ENCODE measurements around the gene BRF1. TPM values are rescaled to one million over a fixed set of nuclear protein-coding genes. Genes with fewer than 3 reads are reported as not detected.
"Not testable (repeated sequence)": the region's sequence is repeated elsewhere in the genome, so short reads cannot be mapped to it uniquely, and the experiment has no call there.

Gene BRF1
- total and polyA plus RNA-seq, 2 donors = 14.7 to 29.8 TPM

GRCh38 chr14:105281371-105282097 is 19.3 kb downstream of the BRF1 start:
- WGBS = 82% methylated on average over 23 of the region's 23 CpGs
- Histone ChIP-seq H3K4me1 (ENCODE audit: control insufficient read depth in 2 of 2, insufficient read depth in 2 of 2, low read length in 2 of 2) (peaks cover 0 to 20% of the 10 kb centered on the region in 2 donors), H3K9me3 (ENCODE audit: control insufficient read depth in 2 of 2, insufficient read depth in 1 of 2, low read length in 1 of 2) (no peaks in the 10 kb centered on the region), H3K27me3 (ENCODE audit: control insufficient read depth in 2 of 2, insufficient read depth in 1 of 2, low read length in 1 of 2) (no peaks in the 10 kb centered on the region), H3K27ac (ENCODE audit: low read depth in 1 of 2, low read length in 1 of 2) (no peak overlapping the region), H3K36me3 (ENCODE audit: control insufficient read depth in 2 of 2, insufficient read depth in 2 of 2, low read length in 1 of 2) (peaks cover 0 to 10% of the 10 kb centered on the region in 2 donors), H3K4me3 (ENCODE audit: low read length in 2 of 2) (no peak overlapping the region)
- peak in 5 of 9 donors; percentile 25 to 73 (median 44) for DNase-seq (ENCODE audit: low read depth in 6 of 9, low spot score in 9 of 9)

GRCh38 chr14:105280525-105280924 is 20.3 kb downstream of the BRF1 start:
- Histone ChIP-seq H3K27ac (ENCODE audit: low read depth in 1 of 2, low read length in 1 of 2) (no peak overlapping the region), H3K36me3 (ENCODE audit: control insufficient read depth in 2 of 2, insufficient read depth in 2 of 2, low read length in 1 of 2) (peaks cover 0 to 6% of the 10 kb centered on the region in 2 donors), H3K4me3 (ENCODE audit: low read length in 2 of 2) (no peak overlapping the region), H3K9me3 (ENCODE audit: control insufficient read depth in 2 of 2, insufficient read depth in 1 of 2, low read length in 1 of 2) (no peaks in the 10 kb centered on the region), H3K4me1 (ENCODE audit: control insufficient read depth in 2 of 2, insufficient read depth in 2 of 2, low read length in 2 of 2) (peaks cover 0 to 20% of the 10 kb centered on the region in 2 donors), H3K27me3 (ENCODE audit: control insufficient read depth in 2 of 2, insufficient read depth in 1 of 2, low read length in 1 of 2) (no peaks in the 10 kb centered on the region)
- 99% methylated on average over 21 of the region's 21 CpGs for WGBS
- no peak for DNase-seq (ENCODE audit: low read depth in 6 of 9, low spot score in 9 of 9)

- Histone ChIP-seq H3K4me3 (ENCODE audit: low read length in 2 of 2) (no peak overlapping the region), H3K27me3 (ENCODE audit: control insufficient read depth in 2 of 2, insufficient read depth in 1 of 2, low read length in 1 of 2) (no peaks in the 10 kb centered on the region), H3K9me3 (ENCODE audit: control insufficient read depth in 2 of 2, insufficient read depth in 1 of 2, low read length in 1 of 2) (no peaks in the 10 kb centered on the region), H3K27ac (ENCODE audit: low read depth in 1 of 2, low read length in 1 of 2) (no peak overlapping the region), H3K4me1 (ENCODE audit: control insufficient read depth in 2 of 2, insufficient read depth in 2 of 2, low read length in 2 of 2) (peaks cover 0 to 20% of the 10 kb centered on the region in 2 donors), H3K36me3 (ENCODE audit: control insufficient read depth in 2 of 2, insufficient read depth in 2 of 2, low read length in 1 of 2) (peaks cover 0 to 6% of the 10 kb centered on the region in 2 donors)
- WGBS = 94% methylated on average over 18 of the region's 18 CpGs
- DNase-seq (ENCODE audit: low read depth in 6 of 9, low spot score in 9 of 9) = no peak
Measured at GRCh38 chr14:105279642-105280361, 21.0 kb downstream of the BRF1 start.

- not testable (repeated sequence) for H3K4me1 ChIP-seq (ENCODE audit: control insufficient read depth in 2 of 2, insufficient read depth in 2 of 2, low read length in 2 of 2); H3K9me3 ChIP-seq (ENCODE audit: control insufficient read depth in 2 of 2, insufficient read depth in 1 of 2, low read length in 1 of 2); DNase-seq (ENCODE audit: low read depth in 6 of 9, low spot score in 9 of 9); H3K27ac ChIP-seq (ENCODE audit: low read depth in 1 of 2, low read length in 1 of 2); H3K27me3 ChIP-seq (ENCODE audit: control insufficient read depth in 2 of 2, insufficient read depth in 1 of 2, low read length in 1 of 2); H3K36me3 ChIP-seq (ENCODE audit: control insufficient read depth in 2 of 2, insufficient read depth in 2 of 2, low read length in 1 of 2); H3K4me3 ChIP-seq (ENCODE audit: low read length in 2 of 2)
- WGBS = 96% methylated on average over 3 of the region's 4 CpGs
Measured at GRCh38 chr14:105277448-105277847, 23.4 kb downstream of the BRF1 start.

GRCh38 chr14:105275267-105275946 is 25.4 kb downstream of the BRF1 start:
- Histone ChIP-seq H3K4me3 (ENCODE audit: low read length in 2 of 2) (no peak overlapping the region), H3K27me3 (ENCODE audit: control insufficient read depth in 2 of 2, insufficient read depth in 1 of 2, low read length in 1 of 2) (no peaks in the 10 kb centered on the region), H3K36me3 (ENCODE audit: control insufficient read depth in 2 of 2, insufficient read depth in 2 of 2, low read length in 1 of 2) (peaks cover 0 to 11% of the 10 kb centered on the region in 2 donors), H3K9me3 (ENCODE audit: control insufficient read depth in 2 of 2, insufficient read depth in 1 of 2, low read length in 1 of 2) (peaks cover 0 to 1% of the 10 kb centered on the region in 2 donors), H3K27ac (ENCODE audit: low read depth in 1 of 2, low read length in 1 of 2) (no peak overlapping the region), H3K4me1 (ENCODE audit: control insufficient read depth in 2 of 2, insufficient read depth in 2 of 2, low read length in 2 of 2) (no peaks in the 10 kb centered on the region)
- WGBS = 94% methylated on average over 16 of the region's 16 CpGs
- no peak for DNase-seq (ENCODE audit: low read depth in 6 of 9, low spot score in 9 of 9)

GRCh38 chr14:105274637-105275036 is 26.2 kb downstream of the BRF1 start:
- Histone ChIP-seq H3K36me3 (ENCODE audit: control insufficient read depth in 2 of 2, insufficient read depth in 2 of 2, low read length in 1 of 2) (peaks cover 0 to 10% of the 10 kb centered on the region in 2 donors), H3K4me3 (ENCODE audit: low read length in 2 of 2) (no peak overlapping the region)
- 98% methylated on average over 6 of the region's 6 CpGs for WGBS

GRCh38 chr14:105273062-105273461 is 27.7 kb downstream of the BRF1 start:
- no peaks in the 10 kb centered on the region for H3K27me3 ChIP-seq (ENCODE audit: control insufficient read depth in 2 of 2, insufficient read depth in 1 of 2, low read length in 1 of 2)
- DNase-seq (ENCODE audit: low read depth in 6 of 9, low spot score in 9 of 9) = no peak
- H3K4me3 ChIP-seq (ENCODE audit: low read length in 2 of 2) = no peak overlapping the region
- H3K27ac ChIP-seq (ENCODE audit: low read depth in 1 of 2, low read length in 1 of 2) = no peak overlapping the region
- peaks cover 0 to 15% of the 10 kb centered on the region in 2 donors for H3K36me3 ChIP-seq (ENCODE audit: control insufficient read depth in 2 of 2, insufficient read depth in 2 of 2, low read length in 1 of 2)
- 97% methylated on average over 12 of the region's 12 CpGs for WGBS
- peaks cover 0 to 1% of the 10 kb centered on the region in 2 donors for H3K9me3 ChIP-seq (ENCODE audit: control insufficient read depth in 2 of 2, insufficient read depth in 1 of 2, low read length in 1 of 2)
- H3K4me1 ChIP-seq (ENCODE audit: control insufficient read depth in 2 of 2, insufficient read depth in 2 of 2, low read length in 2 of 2) = no peaks in the 10 kb centered on the region

More at GRCh38 chr14:105274637-105275036, 26.2 kb downstream of the BRF1 start:
- peaks cover 0 to 1% of the 10 kb centered on the region in 2 donors for H3K9me3 ChIP-seq (ENCODE audit: control insufficient read depth in 2 of 2, insufficient read depth in 1 of 2, low read length in 1 of 2)
- H3K4me1 ChIP-seq (ENCODE audit: control insufficient read depth in 2 of 2, insufficient read depth in 2 of 2, low read length in 2 of 2) = no peaks in the 10 kb centered on the region
- no peak for DNase-seq (ENCODE audit: low read depth in 6 of 9, low spot score in 9 of 9)
- no peaks in the 10 kb centered on the region for H3K27me3 ChIP-seq (ENCODE audit: control insufficient read depth in 2 of 2, insufficient read depth in 1 of 2, low read length in 1 of 2)
- H3K27ac ChIP-seq (ENCODE audit: low read depth in 1 of 2, low read length in 1 of 2) = no peak overlapping the region

- no peak overlapping the region for H3K27ac ChIP-seq (ENCODE audit: low read depth in 1 of 2, low read length in 1 of 2)
- no peaks in the 10 kb centered on the region for H3K4me1 ChIP-seq (ENCODE audit: control insufficient read depth in 2 of 2, insufficient read depth in 2 of 2, low read length in 2 of 2)
- H3K4me3 ChIP-seq (ENCODE audit: low read length in 2 of 2) = no peak overlapping the region
- H3K9me3 ChIP-seq (ENCODE audit: control insufficient read depth in 2 of 2, insufficient read depth in 1 of 2, low read length in 1 of 2) = peaks cover 0 to 1% of the 10 kb centered on the region in 2 donors
- H3K27me3 ChIP-seq (ENCODE audit: control insufficient read depth in 2 of 2, insufficient read depth in 1 of 2, low read length in 1 of 2) = no peaks in the 10 kb centered on the region
- DNase-seq (ENCODE audit: low read depth in 6 of 9, low spot score in 9 of 9) = no peak
- WGBS = 95% methylated on average over 15 of the region's 15 CpGs
- H3K36me3 ChIP-seq (ENCODE audit: control insufficient read depth in 2 of 2, insufficient read depth in 2 of 2, low read length in 1 of 2) = peaks cover 0 to 18% of the 10 kb centered on the region in 2 donors
Measured at GRCh38 chr14:105272623-105273022, 28.2 kb downstream of the BRF1 start.

All from thymus (tissue), 11 donors.